ENCODE data around the gene ABCC1. TPM values are rescaled to one million over a fixed set of nuclear protein-coding genes. Genes with fewer than 3 reads are reported as not detected.
"Not testable (repeated sequence)": the region's sequence is repeated elsewhere in the genome, so short reads cannot be mapped to it uniquely, and the experiment has no call there.

Gene ABCC1
- total and polyA plus RNA-seq, 3 experiments from 2014 or later, result 9.9 to 64.8 (median 64.6) TPM

DNA sequence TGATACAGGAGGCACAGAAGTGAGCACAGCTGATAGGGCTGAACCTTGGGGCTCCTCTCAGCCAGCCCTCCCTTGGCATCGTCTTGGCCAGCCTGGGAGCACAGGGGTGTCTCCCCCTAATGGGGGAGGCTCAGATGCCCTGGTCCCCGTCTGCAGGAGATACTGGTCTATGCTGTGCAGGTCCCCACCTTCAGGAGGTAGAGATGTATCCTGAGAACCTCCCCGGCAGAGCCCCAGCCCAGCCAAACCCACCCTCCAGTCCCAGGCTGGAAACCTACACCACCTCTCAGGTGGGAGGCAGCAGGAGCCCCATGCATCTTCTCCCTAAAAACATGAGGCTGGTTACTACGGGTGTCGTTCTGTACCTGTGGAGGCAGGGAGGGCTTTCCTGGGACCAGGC is 235.2 kb downstream of the ABCC1 start:
- Mint-ChIP-seq H3K27ac (no peak overlapping the region), H3K4me3 (no peak overlapping the region), H3K36me3 (no peaks in the 10 kb centered on the region), H3K9me3 (peaks cover 0 to 3% (median 0%) of the 10 kb centered on the region in 5 donors), H3K4me1 (no peaks in the 10 kb centered on the region), H3K27me3 (peaks cover 7 to 12% of the 10 kb centered on the region in 2 donors)
- H3K4me1 ChIP-seq (ENCODE audit: insufficient read depth, low read length), result no peaks in the 10 kb centered on the region
- CTCF ChIA-PET, result no interaction called here
- H3K36me3 ChIP-seq (ENCODE audit: insufficient read depth, low read length), result no peaks in the 10 kb centered on the region
- POLR2A ChIA-PET, result no interaction called here
- no peak for DNase-seq
- H3K27ac ChIP-seq (ENCODE audit: low read depth, low read length), result no peak overlapping the region
- H3K9me3 ChIP-seq (ENCODE audit: low read length), result no peaks in the 10 kb centered on the region
- no peaks in the 10 kb centered on the region for H3K27me3 ChIP-seq (ENCODE audit: insufficient read depth, low read length, poor library complexity, severe bottlenecking)
- H3K4me3 ChIP-seq (ENCODE audit: low read length), result no peak overlapping the region

DNA sequence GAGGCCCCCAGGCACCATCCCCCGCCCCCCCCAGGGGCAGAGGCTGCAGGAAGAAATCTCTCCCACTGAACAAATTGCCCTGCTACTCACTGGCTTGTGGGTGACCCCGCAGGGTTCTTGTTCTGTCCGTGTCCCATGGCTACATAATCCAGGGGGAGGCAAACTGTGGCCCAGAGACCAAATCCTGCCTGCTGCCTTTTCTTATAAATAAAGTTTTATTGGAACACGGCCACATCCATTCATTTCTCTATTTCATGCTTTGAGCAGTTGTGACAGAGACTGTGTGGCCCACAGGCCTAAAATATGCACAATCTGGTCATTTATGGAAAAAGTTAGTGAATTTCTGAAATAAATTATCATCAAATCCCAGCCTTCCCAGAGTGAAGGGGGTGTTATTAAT is 235.7 kb downstream of the ABCC1 start:
- Histone ChIP-seq H3K4me3 (ENCODE audit: low read length) (no peak overlapping the region), H3K36me3 (ENCODE audit: insufficient read depth, low read length) (no peaks in the 10 kb centered on the region), H3K9me3 (ENCODE audit: low read length) (no peaks in the 10 kb centered on the region), H3K4me1 (ENCODE audit: insufficient read depth, low read length) (no peaks in the 10 kb centered on the region), H3K27ac (ENCODE audit: low read depth, low read length) (no peak overlapping the region), H3K27me3 (ENCODE audit: insufficient read depth, low read length, poor library complexity, severe bottlenecking) (no peaks in the 10 kb centered on the region)
- Mint-ChIP-seq H3K36me3 (no peaks in the 10 kb centered on the region), H3K27ac (no peak overlapping the region), H3K4me1 (no peaks in the 10 kb centered on the region), H3K9me3 (peaks cover 0 to 3% (median 0%) of the 10 kb centered on the region in 5 donors), H3K4me3 (no peak overlapping the region), H3K27me3 (peaks cover 6 to 17% of the 10 kb centered on the region in 2 donors)
- ChIA-PET CTCF (no interaction called here), POLR2A (no interaction called here)
- DNase-seq, result no peak

DNA sequence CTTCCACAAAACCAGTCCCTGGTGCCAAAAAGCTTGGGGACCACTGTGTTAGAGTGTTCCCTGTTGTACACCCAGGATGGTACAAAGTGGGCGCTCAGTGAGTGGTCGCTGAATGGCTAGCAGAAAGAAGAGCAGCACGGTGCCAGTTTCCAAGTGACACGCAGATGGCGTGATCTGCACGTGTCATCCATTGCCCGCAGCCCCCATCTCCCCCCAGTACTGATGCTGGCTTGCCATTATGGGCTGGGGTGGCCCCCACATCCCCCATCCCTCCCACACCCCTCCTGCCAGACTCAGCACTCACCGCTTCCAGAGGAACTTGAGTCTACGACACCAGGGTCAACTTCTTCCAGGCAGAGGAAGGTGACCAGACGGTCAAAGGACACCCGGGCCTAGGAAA is 237.4 kb downstream of the ABCC1 start:
- no peak overlapping the region for H3K27ac ChIP-seq (ENCODE audit: low read depth, low read length)
- no peak overlapping the region for H3K4me3 Mint-ChIP-seq
- no peaks in the 10 kb centered on the region for H3K36me3 ChIP-seq (ENCODE audit: insufficient read depth, low read length)
- H3K4me3 ChIP-seq (ENCODE audit: low read length), result no peak overlapping the region
- H3K9me3 ChIP-seq (ENCODE audit: low read length), result no peaks in the 10 kb centered on the region
- ChIA-PET CTCF (interaction anchor here (0.8 kb wide), 1 partner anchor 10 kb away, joined by 4 read pairs; no protein-coding TSS in a partner anchor), POLR2A (no interaction called here)
- no peaks in the 10 kb centered on the region for H3K4me1 Mint-ChIP-seq
- peaks cover 10 to 17% of the 10 kb centered on the region in 2 donors for H3K27me3 Mint-ChIP-seq
- H3K4me1 ChIP-seq (ENCODE audit: insufficient read depth, low read length), result no peaks in the 10 kb centered on the region
- no peak overlapping the region for H3K27ac Mint-ChIP-seq
- no peaks in the 10 kb centered on the region for H3K36me3 Mint-ChIP-seq
- no peak for DNase-seq
- peaks cover 0 to 3% (median 0%) of the 10 kb centered on the region in 5 donors for H3K9me3 Mint-ChIP-seq
- H3K27me3 ChIP-seq (ENCODE audit: insufficient read depth, low read length, poor library complexity, severe bottlenecking), result peaks cover 3% of the 10 kb centered on the region

DNA sequence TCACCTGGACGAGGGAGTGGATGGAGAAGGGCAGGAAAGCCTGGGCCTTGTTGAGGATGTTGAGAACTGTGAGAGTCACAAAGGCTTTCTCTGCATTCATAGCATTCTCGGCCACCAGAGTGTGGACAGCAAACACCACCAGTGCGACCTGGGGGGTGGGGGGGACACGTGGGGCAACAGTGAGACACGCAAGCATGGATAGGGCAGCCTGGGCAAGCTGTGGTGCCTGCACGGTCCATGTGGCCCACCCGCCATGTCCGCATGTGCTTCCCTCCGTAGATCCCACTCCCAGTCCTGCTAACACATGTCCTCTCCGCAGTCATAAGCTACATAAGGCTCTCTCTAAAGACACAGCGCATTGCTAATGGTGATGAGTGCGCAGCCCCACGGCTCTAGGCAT is 239.4 kb downstream of the ABCC1 start:
- POLR2A ChIA-PET, result no interaction called here
- H3K4me3 Mint-ChIP-seq, result no peak overlapping the region

DNA sequence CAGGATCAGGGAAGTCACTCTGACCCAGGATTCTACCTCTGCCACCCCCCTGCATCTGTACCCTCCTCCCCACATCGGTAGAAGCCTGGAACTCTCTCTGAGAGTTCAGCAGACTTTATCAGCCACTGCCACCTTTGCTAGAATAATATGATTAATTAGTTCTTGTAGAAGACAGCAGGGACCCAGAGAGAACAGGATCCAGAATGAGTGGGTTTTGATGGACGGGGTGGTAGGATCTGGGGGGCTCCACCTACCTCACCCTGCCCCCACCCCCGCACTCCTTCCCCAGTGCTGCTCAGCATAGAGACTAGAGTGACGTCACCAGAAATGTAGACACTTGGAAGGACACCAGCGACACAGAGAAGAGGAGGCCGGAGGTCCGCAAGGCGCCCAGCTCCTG is 240.4 kb downstream of the ABCC1 start:
- Mint-ChIP-seq H3K9me3 (no peaks in the 10 kb centered on the region), H3K27me3 (peaks cover 8 to 29% of the 10 kb centered on the region in 2 donors), H3K4me3 (no peak overlapping the region), H3K4me1 (no peaks in the 10 kb centered on the region), H3K27ac (no peak overlapping the region), H3K36me3 (no peaks in the 10 kb centered on the region)
- DNase-seq, result no peak
- ChIA-PET POLR2A (no interaction called here), CTCF (no interaction called here)
- no peaks in the 10 kb centered on the region for H3K4me1 ChIP-seq (ENCODE audit: insufficient read depth, low read length)
- no peak overlapping the region for H3K4me3 ChIP-seq (ENCODE audit: low read length)
- H3K9me3 ChIP-seq (ENCODE audit: low read length), result no peaks in the 10 kb centered on the region
- H3K36me3 ChIP-seq (ENCODE audit: insufficient read depth, low read length), result no peaks in the 10 kb centered on the region
- peaks cover 3% of the 10 kb centered on the region for H3K27me3 ChIP-seq (ENCODE audit: insufficient read depth, low read length, poor library complexity, severe bottlenecking)
- no peak overlapping the region for H3K27ac ChIP-seq (ENCODE audit: low read depth, low read length)

More for the DNA sequence above, 239.4 kb downstream of the ABCC1 start:
- no peaks in the 10 kb centered on the region for H3K4me1 Mint-ChIP-seq
- Histone ChIP-seq H3K4me1 (ENCODE audit: insufficient read depth, low read length) (no peaks in the 10 kb centered on the region), H3K27me3 (ENCODE audit: insufficient read depth, low read length, poor library complexity, severe bottlenecking) (peaks cover 3% of the 10 kb centered on the region), H3K27ac (ENCODE audit: low read depth, low read length) (no peak overlapping the region), H3K9me3 (ENCODE audit: low read length) (no peaks in the 10 kb centered on the region), H3K4me3 (ENCODE audit: low read length) (no peak overlapping the region), H3K36me3 (ENCODE audit: insufficient read depth, low read length) (no peaks in the 10 kb centered on the region)
- H3K9me3 Mint-ChIP-seq, result peaks cover 0 to 3% (median 0%) of the 10 kb centered on the region in 5 donors
- H3K27me3 Mint-ChIP-seq, result peaks cover 10 to 26% of the 10 kb centered on the region in 2 donors
- no peak for DNase-seq
- H3K36me3 Mint-ChIP-seq, result no peaks in the 10 kb centered on the region
- CTCF ChIA-PET, result no interaction called here
- H3K27ac Mint-ChIP-seq, result no peak overlapping the region

DNA sequence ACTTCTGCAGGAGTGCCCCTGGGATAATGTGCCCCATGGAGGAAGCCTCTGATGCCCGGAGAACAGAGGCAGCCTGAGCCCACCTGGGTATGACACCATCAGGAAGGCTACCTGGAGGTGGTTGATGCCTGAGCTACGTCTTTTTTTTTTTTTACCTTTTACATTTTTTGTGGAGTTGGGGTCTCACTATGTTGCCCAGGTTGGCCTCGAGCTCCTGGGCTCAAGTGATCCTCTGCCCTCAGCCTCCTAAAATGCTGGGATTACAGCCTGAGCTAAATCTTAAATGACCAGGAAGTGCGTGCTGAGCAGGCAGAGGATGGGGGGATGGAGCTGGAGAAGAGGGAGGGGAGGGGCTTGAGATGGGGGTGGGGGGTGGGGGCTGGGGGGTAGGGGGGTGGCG is 241.1 kb downstream of the ABCC1 start:
- peaks cover 3% of the 10 kb centered on the region for H3K27me3 ChIP-seq (ENCODE audit: insufficient read depth, low read length, poor library complexity, severe bottlenecking)
- DNase-seq, result no peak
- no peak overlapping the region for H3K4me3 ChIP-seq (ENCODE audit: low read length)
- Mint-ChIP-seq H3K27me3 (peaks cover 10 to 33% of the 10 kb centered on the region in 2 donors), H3K4me3 (no peak overlapping the region), H3K4me1 (no peaks in the 10 kb centered on the region), H3K36me3 (no peaks in the 10 kb centered on the region), H3K27ac (no peak overlapping the region), H3K9me3 (no peaks in the 10 kb centered on the region)
- H3K9me3 ChIP-seq (ENCODE audit: low read length), result no peaks in the 10 kb centered on the region
- POLR2A ChIA-PET, result no interaction called here
- H3K4me1 ChIP-seq (ENCODE audit: insufficient read depth, low read length), result no peaks in the 10 kb centered on the region
- CTCF ChIA-PET, result no interaction called here
- H3K36me3 ChIP-seq (ENCODE audit: insufficient read depth, low read length), result no peaks in the 10 kb centered on the region
- no peak overlapping the region for H3K27ac ChIP-seq (ENCODE audit: low read depth, low read length)

DNA sequence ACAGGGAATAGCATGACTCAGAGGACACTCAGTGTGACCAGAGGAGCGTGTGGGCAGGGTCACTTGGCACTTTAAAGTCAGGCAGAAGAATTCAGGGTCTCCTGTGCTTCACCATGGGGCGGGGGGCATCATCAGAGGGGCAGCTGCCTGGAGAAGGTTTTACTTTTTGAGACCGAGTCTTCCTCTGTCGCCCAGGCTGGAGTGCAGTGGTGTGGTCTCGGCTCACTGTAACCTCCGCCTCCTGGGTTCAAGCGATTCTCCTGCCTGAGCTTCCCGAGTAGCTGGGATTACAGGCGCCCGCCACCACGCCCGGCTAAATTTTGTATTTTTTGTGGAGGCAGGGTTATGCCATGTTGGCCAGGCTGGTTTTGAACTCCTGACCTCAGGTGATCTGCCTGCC is 241.6 kb downstream of the ABCC1 start:
- H3K27me3 Mint-ChIP-seq, result peaks cover 10 to 35% of the 10 kb centered on the region in 2 donors
- POLR2A ChIA-PET; H3K27ac ChIP-seq (ENCODE audit: low read depth, low read length); H3K36me3 ChIP-seq (ENCODE audit: insufficient read depth, low read length); H3K9me3 ChIP-seq (ENCODE audit: low read length); H3K27ac Mint-ChIP-seq; H3K4me3 Mint-ChIP-seq; H3K27me3 ChIP-seq (ENCODE audit: insufficient read depth, low read length, poor library complexity, severe bottlenecking); H3K36me3 Mint-ChIP-seq; DNase-seq; H3K4me1 Mint-ChIP-seq; H3K4me1 ChIP-seq (ENCODE audit: insufficient read depth, low read length); H3K9me3 Mint-ChIP-seq; CTCF ChIA-PET; H3K4me3 ChIP-seq (ENCODE audit: low read length): not testable (repeated sequence)

DNA sequence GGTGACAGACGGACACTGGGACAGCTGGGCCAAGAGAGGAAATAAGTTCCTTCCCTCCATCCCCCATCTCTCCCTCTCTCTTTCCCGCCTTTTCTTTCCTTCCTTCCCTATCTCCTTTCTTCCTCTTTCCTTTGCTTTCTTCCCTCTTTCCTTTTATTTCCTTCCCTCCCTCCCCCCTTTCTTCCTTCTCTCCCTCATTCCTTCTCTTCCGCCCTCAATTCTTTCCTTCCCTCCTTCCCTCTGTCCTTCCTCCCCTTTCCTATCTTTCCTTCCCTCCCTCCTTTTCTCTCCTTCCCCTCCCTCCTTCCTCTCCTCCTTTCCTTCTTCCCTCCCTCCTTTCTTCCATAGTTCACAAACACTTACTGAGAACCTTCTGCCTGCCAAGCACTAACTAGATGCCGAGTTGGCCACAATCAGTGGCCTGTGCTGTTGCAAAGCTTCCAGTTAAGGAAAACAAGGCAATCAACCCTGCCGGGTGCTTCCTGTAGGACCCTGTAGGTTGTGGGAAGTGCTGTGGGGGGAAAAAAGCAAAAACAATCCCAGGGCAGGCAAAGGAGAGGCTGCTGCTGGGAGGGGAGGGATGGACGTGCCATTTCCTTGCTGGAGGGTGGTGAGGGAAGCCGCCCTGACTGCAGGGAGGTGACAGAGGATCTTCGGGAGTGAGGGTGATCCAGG is 242.2 kb downstream of the ABCC1 start:
- H3K4me1 ChIP-seq (ENCODE audit: insufficient read depth, low read length), result no peaks in the 10 kb centered on the region
- ChIA-PET POLR2A (no interaction called here), CTCF (no interaction called here)
- Mint-ChIP-seq H3K27ac (peak overlapping the region in 1 of 8 donors; percentile 30), H3K4me1 (no peaks in the 10 kb centered on the region), H3K4me3 (no peak overlapping the region), H3K9me3 (no peaks in the 10 kb centered on the region), H3K27me3 (peaks cover 13 to 38% of the 10 kb centered on the region in 2 donors), H3K36me3 (no peaks in the 10 kb centered on the region)
- H3K4me3 ChIP-seq (ENCODE audit: low read length), result no peak overlapping the region
- DNase-seq, result no peak
- no peaks in the 10 kb centered on the region for H3K9me3 ChIP-seq (ENCODE audit: low read length)
- H3K36me3 ChIP-seq (ENCODE audit: insufficient read depth, low read length), result no peaks in the 10 kb centered on the region
- H3K27ac ChIP-seq (ENCODE audit: low read depth, low read length), result no peak overlapping the region
- H3K27me3 ChIP-seq (ENCODE audit: insufficient read depth, low read length, poor library complexity, severe bottlenecking), result peaks cover 3% of the 10 kb centered on the region

All from CD8-positive, alpha-beta memory T cell (primary cell).